ENCODE data around the gene DCLK1. TPM values are rescaled to one million over a fixed set of nuclear protein-coding genes. Genes with fewer than 3 reads are reported as not detected.

DCLK1 gene
- total RNA-seq, 1 experiment from 2014 or later, result 0.10 TPM

- ATAC-seq, result no peak
- Histone ChIP-seq H3K9me2 (ENCODE audit: insufficient read depth) (no peaks in the 10 kb centered on the region), H3K4me2 (ENCODE audit: low read length) (no peak overlapping the region), H3K9ac (ENCODE audit: low read length) (no peak overlapping the region), H2AFZ (ENCODE audit: low read depth, low read length, poor library complexity, severe bottlenecking) (no peak overlapping the region), H3K4me3 (replicated peaks in 1 of 2; ENCODE audit: low read depth in 1 of 2, low read length in 2 of 2) (no peak overlapping the region), H3K9me3 (ENCODE audit: control insufficient read depth in 1 of 2, insufficient read depth in 1 of 2, low read depth in 1 of 2, low read length in 2 of 2) (peaks cover 0 to 23% of the 10 kb centered on the region in 2 experiments; a peak in 1 of 4 replicates), H3K27me3 (ENCODE audit: insufficient read depth, low read length) (no peaks in the 10 kb centered on the region), H4K20me1 (ENCODE audit: insufficient read depth) (no peaks in the 10 kb centered on the region), H3K36me3 (ENCODE audit: control insufficient read depth in 1 of 2, insufficient read depth in 2 of 2, low read length in 2 of 2) (no peaks in the 10 kb centered on the region), H3K79me2 (ENCODE audit: insufficient read depth, low read length) (no peaks in the 10 kb centered on the region), H3K4me1 (ENCODE audit: control insufficient read depth in 1 of 2, insufficient read depth in 2 of 2, low read length in 2 of 2) (no peaks in the 10 kb centered on the region), H3K27ac (ENCODE audit: low read depth, low read length) (no peak overlapping the region)
- CTCF ChIA-PET, result no interaction called here
- no TSS peak for BruUV-seq (replicated peaks)
- RAD21 ChIA-PET (ENCODE audit: low non-redundant PET in 1 of 2, low total read pairs in 2 of 2, uncharacterized antibody in 2 of 2, unreplicated experiment in 2 of 2), result no interaction called here
- intact Hi-C loops (cut with micrococcal nuclease), result no loop called here
- TF ChIP-seq SIN3A (IDR thresholded peaks at IDR 0.05; ENCODE audit: low read depth), result no peak
- TF ChIP-seq POLR2AphosphoS5 (IDR thresholded peaks at IDR 0.05; ENCODE audit: low read depth, low read length), result no peak
- no peak for TF ChIP-seq EZH2phosphoT487 (IDR thresholded peaks at IDR 0.05; ENCODE audit: borderline replicate concordance)
- TF ChIP-seq ATF3 (IDR thresholded peaks at IDR 0.05), result no peak
- TF ChIP-seq ZFX (IDR thresholded peaks at IDR 0.05), result no peak
- TF ChIP-seq EZH2 (IDR thresholded peaks at IDR 0.05), result no peak
- no peak for TF ChIP-seq POLR2A (IDR thresholded peaks at IDR 0.05; ENCODE audit: borderline replicate concordance, extremely low read depth, insufficient read depth, insufficient read length)
- no peak for TF ChIP-seq FOSL1 (IDR thresholded peaks at IDR 0.05; ENCODE audit: low read depth)
- TF ChIP-seq TCF7L2 (IDR thresholded peaks at IDR 0.05; ENCODE audit: borderline replicate concordance, extremely low read depth, insufficient read depth, insufficient read length), result no peak
- TF ChIP-seq ELF1 (IDR thresholded peaks at IDR 0.05; ENCODE audit: borderline replicate concordance, low read depth), result no peak
- no peak for TF ChIP-seq JUND (IDR thresholded peaks at IDR 0.05)
- no peak for DNase-seq (ENCODE audit: low read depth, low spot score)
- POLR2A ChIA-PET, result no interaction called here
These were observed 47.1 kb downstream of the DCLK1 start for GRCh38 chr13:36084131-36084530.

GRCh38 chr13:36082806-36083205, 48.4 kb downstream of the DCLK1 start:
- H2AFZ ChIP-seq (ENCODE audit: low read depth, low read length, poor library complexity, severe bottlenecking), result no peak overlapping the region
- ChIA-PET CTCF (no interaction called here), RAD21 (ENCODE audit: low non-redundant PET in 1 of 2, low total read pairs in 2 of 2, uncharacterized antibody in 2 of 2, unreplicated experiment in 2 of 2) (no interaction called here), POLR2A (no interaction called here)
- no peaks in the 10 kb centered on the region for H3K36me3 ChIP-seq (ENCODE audit: control insufficient read depth in 1 of 2, insufficient read depth in 2 of 2, low read length in 2 of 2)
- BruUV-seq (replicated peaks), result no TSS peak
- H3K27me3 ChIP-seq (ENCODE audit: insufficient read depth, low read length), result no peaks in the 10 kb centered on the region
- H4K20me1 ChIP-seq (ENCODE audit: insufficient read depth), result no peaks in the 10 kb centered on the region
- DNase-seq (ENCODE audit: low read depth, low spot score), result no peak
- H3K4me2 ChIP-seq (ENCODE audit: low read length), result no peak overlapping the region
- H3K4me1 ChIP-seq (ENCODE audit: control insufficient read depth in 1 of 2, insufficient read depth in 2 of 2, low read length in 2 of 2), result no peaks in the 10 kb centered on the region
- H3K9me2 ChIP-seq (ENCODE audit: insufficient read depth), result no peaks in the 10 kb centered on the region
- H3K4me3 ChIP-seq (replicated peaks in 1 of 2; ENCODE audit: low read depth in 1 of 2, low read length in 2 of 2), result no peak overlapping the region
- intact Hi-C loops (cut with micrococcal nuclease), result no loop called here
- no peaks in the 10 kb centered on the region for H3K79me2 ChIP-seq (ENCODE audit: insufficient read depth, low read length)
- H3K9me3 ChIP-seq (ENCODE audit: control insufficient read depth in 1 of 2, insufficient read depth in 1 of 2, low read depth in 1 of 2, low read length in 2 of 2), result peaks cover 0 to 17% of the 10 kb centered on the region in 2 experiments; a peak in 1 of 4 replicates
- H3K27ac ChIP-seq (ENCODE audit: low read depth, low read length), result no peak overlapping the region
- no peak overlapping the region for H3K9ac ChIP-seq (ENCODE audit: low read length)
- ATAC-seq, result no peak
- no peak for TF ChIP-seq ZBTB33 (IDR thresholded peaks at IDR 0.05; ENCODE audit: extremely low read depth, insufficient replicate concordance, low read length)
- TF ChIP-seq CEBPB (IDR thresholded peaks at IDR 0.05; ENCODE audit: low read depth), result no peak
- TF ChIP-seq CBX3 (IDR thresholded peaks at IDR 0.05; ENCODE audit: low read depth), result no peak
- TF ChIP-seq SRF (IDR thresholded peaks at IDR 0.05; ENCODE audit: low read depth), result no peak
- TF ChIP-seq EZH2 (IDR thresholded peaks at IDR 0.05), result no peak
- no peak for TF ChIP-seq ATF3 (IDR thresholded peaks at IDR 0.05)
- no peak for TF ChIP-seq POLR2A (IDR thresholded peaks at IDR 0.05; ENCODE audit: borderline replicate concordance, extremely low read depth, insufficient read depth, insufficient read length)
- no peak for TF ChIP-seq TCF7L2 (IDR thresholded peaks at IDR 0.05; ENCODE audit: borderline replicate concordance, extremely low read depth, insufficient read depth, insufficient read length)
- no peak for TF ChIP-seq POLR2AphosphoS5 (IDR thresholded peaks at IDR 0.05; ENCODE audit: low read depth, low read length)
- TF ChIP-seq JUND (IDR thresholded peaks at IDR 0.05), result no peak
- TF ChIP-seq SIN3A (IDR thresholded peaks at IDR 0.05; ENCODE audit: low read depth), result no peak
- TF ChIP-seq MAX (IDR thresholded peaks at IDR 0.05), result no peak
